Measurements from ENCODE around the gene NACC2.

- TF ChIP-seq CTCF (IDR thresholded peaks at IDR 0.05 in 8 of 11, conservative IDR thresholded peaks at IDR 0.05 in 3 of 11) (no peak), POLR2A (IDR thresholded peaks at IDR 0.05) (no peak), POLR2AphosphoS5 (IDR thresholded peaks at IDR 0.05) (no peak)
Measured at GRCh38 chr9:136116360-136117098, 21.4 kb upstream of the NACC2 start.
